ENCODE measurements around the gene SYTL4.

The SYTL4 gene

GRCh38 chrX:100652266-100652665 is 79.7 kb downstream of the SYTL4 start:
- peaks cover 25% of the 10 kb centered on the region for H3K4me1 ChIP-seq (ENCODE audit: low read length)
- peaks cover 57% of the 10 kb centered on the region for H3K27me3 ChIP-seq (ENCODE audit: low read depth, low read length)
- no peak overlapping the region for H3K27ac ChIP-seq (ENCODE audit: low read length)
- no peaks in the 10 kb centered on the region for H3K79me2 ChIP-seq (ENCODE audit: low read length)
- TF ChIP-seq CTCF (IDR thresholded peaks at IDR 0.05; ENCODE audit: low read depth, low read length) (no peak), EZH2phosphoT487 (IDR thresholded peaks at IDR 0.05; ENCODE audit: low read depth) (no peak)
- H3K9me3 ChIP-seq (ENCODE audit: insufficient read depth, low read length), result no peaks in the 10 kb centered on the region
- peaks cover 12% of the 10 kb centered on the region; the same call in 1 of the 2 replicates for H4K20me1 ChIP-seq (ENCODE audit: insufficient read depth, low read length)
- no peaks in the 10 kb centered on the region for H3K36me3 ChIP-seq (replicated peaks; ENCODE audit: low read depth, low read length)
- H2AFZ ChIP-seq (ENCODE audit: low read depth, low read length), result no peak overlapping the region
- H3K9ac ChIP-seq (ENCODE audit: low read length), result no peak overlapping the region
- H3K4me2 ChIP-seq (ENCODE audit: low read length), result no peak overlapping the region
- no peak overlapping the region for H3K4me3 ChIP-seq (ENCODE audit: low read length)

- TF ChIP-seq CTCF (IDR thresholded peaks at IDR 0.05; ENCODE audit: low read depth, low read length) (no peak), EZH2phosphoT487 (IDR thresholded peaks at IDR 0.05; ENCODE audit: low read depth) (no peak)
- Histone ChIP-seq H3K27ac (ENCODE audit: low read length) (no peak overlapping the region), H3K36me3 (replicated peaks; ENCODE audit: low read depth, low read length) (no peaks in the 10 kb centered on the region), H2AFZ (ENCODE audit: low read depth, low read length) (no peak overlapping the region), H3K4me1 (ENCODE audit: low read length) (peaks cover 28% of the 10 kb centered on the region), H3K79me2 (ENCODE audit: low read length) (no peaks in the 10 kb centered on the region), H3K4me3 (ENCODE audit: low read length) (no peak overlapping the region), H3K9ac (ENCODE audit: low read length) (no peak overlapping the region), H3K4me2 (ENCODE audit: low read length) (no peak overlapping the region), H3K27me3 (ENCODE audit: low read depth, low read length) (peaks cover 71% of the 10 kb centered on the region), H4K20me1 (ENCODE audit: insufficient read depth, low read length) (peaks cover 14% of the 10 kb centered on the region; the same call in 1 of the 2 replicates), H3K9me3 (ENCODE audit: insufficient read depth, low read length) (no peaks in the 10 kb centered on the region)
Observed at GRCh38 chrX:100650841-100651240, 81.1 kb downstream of the SYTL4 start.

GRCh38 chrX:100649550-100650356 is 82.2 kb downstream of the SYTL4 start:
- Histone ChIP-seq H4K20me1 (ENCODE audit: insufficient read depth, low read length) (peaks cover 21% of the 10 kb centered on the region; the same call in 1 of the 2 replicates), H3K36me3 (replicated peaks; ENCODE audit: low read depth, low read length) (no peaks in the 10 kb centered on the region), H3K27me3 (ENCODE audit: low read depth, low read length) (peaks cover 82% of the 10 kb centered on the region), H3K4me1 (ENCODE audit: low read length) (peaks cover 33% of the 10 kb centered on the region), H3K9me3 (ENCODE audit: insufficient read depth, low read length) (no peaks in the 10 kb centered on the region), H3K4me2 (ENCODE audit: low read length) (peak overlapping the region; percentile 85), H3K79me2 (ENCODE audit: low read length) (no peaks in the 10 kb centered on the region), H3K4me3 (ENCODE audit: low read length) (peak overlapping the region; percentile 61), H3K27ac (ENCODE audit: low read length) (no peak overlapping the region), H2AFZ (ENCODE audit: low read depth, low read length) (no peak overlapping the region), H3K9ac (ENCODE audit: low read length) (no peak overlapping the region)
- TF ChIP-seq CTCF (IDR thresholded peaks at IDR 0.05; ENCODE audit: low read depth, low read length), result no peak
- no peak for TF ChIP-seq EZH2phosphoT487 (IDR thresholded peaks at IDR 0.05; ENCODE audit: low read depth)

- H3K27ac ChIP-seq (ENCODE audit: low read length), result no peak overlapping the region
- peaks cover 88% of the 10 kb centered on the region for H3K27me3 ChIP-seq (ENCODE audit: low read depth, low read length)
Observed at GRCh38 chrX:100648458-100649417, 83.2 kb downstream of the SYTL4 start.

More at GRCh38 chrX:100648458-100649417, 83.2 kb downstream of the SYTL4 start:
- Histone ChIP-seq H3K9me3 (ENCODE audit: insufficient read depth, low read length) (no peaks in the 10 kb centered on the region), H3K79me2 (ENCODE audit: low read length) (no peaks in the 10 kb centered on the region), H3K4me1 (ENCODE audit: low read length) (peaks cover 38% of the 10 kb centered on the region), H4K20me1 (ENCODE audit: insufficient read depth, low read length) (peaks cover 28% of the 10 kb centered on the region), H2AFZ (ENCODE audit: low read depth, low read length) (no peak overlapping the region), H3K4me3 (ENCODE audit: low read length) (no peak overlapping the region), H3K36me3 (replicated peaks; ENCODE audit: low read depth, low read length) (no peaks in the 10 kb centered on the region), H3K4me2 (ENCODE audit: low read length) (no peak overlapping the region), H3K9ac (ENCODE audit: low read length) (no peak overlapping the region)
- TF ChIP-seq EZH2phosphoT487 (IDR thresholded peaks at IDR 0.05; ENCODE audit: low read depth) (no peak), CTCF (IDR thresholded peaks at IDR 0.05; ENCODE audit: low read depth, low read length) (no peak)
